Hippocampal formation (tissue), 2 donors: ENCODE results near the gene ZNF254.
"Not testable (repeated sequence)": the region's sequence is repeated elsewhere in the genome, so short reads cannot be mapped to it uniquely, and the experiment has no call there.

Experiments
- DNase-seq, 2 donors: peaks; one replicate each; lab custom pipeline; 2025; lab: John Stamatoyannopoulos, UW

Gene ZNF254

DNA sequence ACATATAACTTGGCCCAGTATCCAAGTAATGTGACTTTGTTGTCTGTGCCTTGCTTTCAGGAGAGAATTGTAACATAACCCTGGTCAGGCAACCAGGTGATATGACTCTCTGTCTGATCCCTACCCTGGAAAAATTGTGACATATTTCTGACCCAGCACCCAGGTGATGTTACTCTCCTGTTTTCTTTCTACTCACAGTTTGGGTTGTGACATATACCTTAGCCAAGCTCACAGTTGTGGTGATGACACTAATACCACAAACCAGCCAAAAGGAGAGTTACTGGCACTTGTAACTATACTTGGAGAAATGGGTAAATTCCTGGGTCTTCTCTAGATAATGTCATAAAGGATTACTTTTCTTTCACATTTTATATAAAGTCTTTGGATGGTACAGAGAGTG lies 14.3 kb upstream of the ZNF254 start:
- no peak for DNase-seq

DNA sequence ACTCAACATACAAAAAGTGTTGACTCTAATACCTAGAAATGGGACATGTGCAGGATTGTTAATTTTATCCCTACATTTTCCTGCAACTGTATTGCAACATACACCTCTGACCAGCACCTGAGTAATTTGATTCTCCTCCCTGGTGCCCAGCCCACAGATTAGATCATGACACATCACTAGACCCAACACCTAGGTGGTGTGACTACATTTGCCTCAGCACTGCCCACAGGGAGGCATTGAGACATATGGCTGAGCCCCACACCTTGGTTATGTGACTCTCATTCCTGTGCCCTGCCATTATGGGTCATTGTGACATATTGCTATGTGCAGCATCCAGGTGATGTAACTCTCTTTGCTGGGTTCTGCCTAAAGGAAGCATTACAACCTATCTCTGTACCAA lies 13.2 kb upstream of the ZNF254 start:
- DNase-seq = no peak

GRCh38 chr19:24074720-24075454 lies 12.1 kb upstream of the ZNF254 start:
- DNase-seq = no peak

- not testable (repeated sequence) for DNase-seq
Observed at GRCh38 chr19:24075530-24075929, 11.5 kb upstream of the ZNF254 start.

DNA sequence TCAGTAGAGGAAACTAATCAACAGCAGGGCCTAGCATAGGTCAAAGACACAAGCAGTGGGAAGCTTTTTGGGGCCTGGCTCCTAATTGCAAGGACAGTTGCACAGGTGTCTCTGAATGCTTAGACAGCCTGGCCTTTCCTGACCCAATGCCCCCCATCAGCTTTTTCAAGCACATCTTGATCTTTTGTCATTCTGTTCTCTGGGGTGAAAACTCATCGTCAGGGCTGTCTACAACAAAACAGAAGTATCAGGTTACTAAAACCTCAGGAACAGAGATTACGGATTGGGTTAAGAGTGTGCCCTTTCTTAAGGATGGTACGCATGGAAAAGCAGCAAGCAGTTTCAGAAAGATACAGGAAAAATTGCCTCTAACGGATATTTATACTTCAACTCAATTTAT lies 8.3 kb upstream of the ZNF254 start:
- no peak for DNase-seq

DNA sequence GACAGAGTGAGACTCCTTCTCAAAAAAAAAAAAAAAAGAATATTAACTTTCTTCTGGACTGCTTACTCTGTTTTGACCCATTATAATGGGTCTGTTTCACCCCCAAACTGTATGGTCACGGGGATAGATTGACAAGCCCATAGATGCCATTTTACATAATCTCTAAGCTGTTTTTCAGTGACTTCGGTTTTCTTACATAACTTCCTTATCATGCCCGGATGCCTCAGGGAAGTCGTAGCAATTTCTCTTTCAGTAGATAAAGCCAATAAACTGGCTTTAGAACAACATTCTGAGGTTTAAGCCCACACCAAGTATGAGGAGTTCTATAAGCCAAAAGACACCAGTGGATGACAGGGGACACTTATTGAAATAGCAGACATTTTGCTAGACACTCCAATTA lies 5.9 kb upstream of the ZNF254 start:
- DNase-seq = no peak

GRCh38 chr19:24098359-24098758 lies 11.4 kb downstream of the ZNF254 start:
- DNase-seq = no peak

GRCh38 chr19:24099829-24100228 lies 12.8 kb downstream of the ZNF254 start:
- no peak for DNase-seq

GRCh38 chr19:24100597-24100996 lies 13.6 kb downstream of the ZNF254 start:
- DNase-seq = not testable (repeated sequence)

DNA sequence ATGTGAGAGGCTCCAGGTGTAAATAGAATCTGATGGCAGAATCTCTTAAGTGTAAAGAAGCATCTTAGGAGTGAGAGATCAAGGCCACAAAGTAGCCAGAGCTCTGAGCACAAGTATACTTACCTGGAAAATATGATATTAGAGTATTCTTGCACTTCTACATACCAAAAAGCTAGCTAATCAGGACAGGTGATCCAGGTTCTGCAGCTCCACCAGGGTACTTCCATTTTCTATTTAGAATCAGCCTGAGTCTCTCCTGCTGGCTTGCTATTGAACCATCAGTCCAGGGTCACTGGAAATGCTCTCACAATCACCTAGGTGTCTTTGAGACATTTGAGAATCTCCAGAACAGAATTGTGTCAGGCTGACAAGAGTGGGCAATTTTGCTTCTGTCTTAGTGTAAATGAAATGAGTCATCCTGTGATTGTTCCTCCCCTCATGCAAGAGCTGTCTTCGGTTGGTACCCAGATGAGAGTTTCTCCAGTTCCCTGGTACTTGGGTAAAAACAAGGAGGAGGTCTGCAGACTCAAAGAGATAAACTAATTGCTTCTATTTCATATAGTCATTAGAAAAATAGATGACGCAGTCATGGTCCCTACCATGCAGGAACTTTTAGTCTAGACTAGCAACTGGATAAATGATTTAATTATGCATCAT lies 14.6 kb downstream of the ZNF254 start:
- no peak for DNase-seq

DNA sequence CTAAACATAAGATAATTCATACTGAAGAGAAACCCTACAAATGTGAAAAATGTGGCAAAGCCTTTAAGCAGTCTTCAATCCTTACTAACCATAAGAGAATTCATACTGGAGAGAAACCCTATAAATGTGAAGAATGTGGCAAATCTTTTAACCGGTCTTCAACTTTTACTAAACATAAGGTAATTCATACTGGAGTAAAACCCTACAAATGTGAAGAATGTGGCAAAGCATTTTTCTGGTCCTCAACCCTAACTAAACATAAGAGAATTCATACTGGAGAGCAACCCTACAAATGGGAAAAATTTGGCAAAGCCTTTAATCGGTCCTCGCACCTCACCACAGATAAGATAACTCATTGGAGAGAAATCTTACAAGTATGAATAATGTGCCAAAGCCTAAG lies 40.6 kb downstream of the ZNF254 start:
- DNase-seq = no peak

GRCh38 chr19:24140099-24140498 lies 53.1 kb downstream of the ZNF254 start:
- no peak for DNase-seq

DNA sequence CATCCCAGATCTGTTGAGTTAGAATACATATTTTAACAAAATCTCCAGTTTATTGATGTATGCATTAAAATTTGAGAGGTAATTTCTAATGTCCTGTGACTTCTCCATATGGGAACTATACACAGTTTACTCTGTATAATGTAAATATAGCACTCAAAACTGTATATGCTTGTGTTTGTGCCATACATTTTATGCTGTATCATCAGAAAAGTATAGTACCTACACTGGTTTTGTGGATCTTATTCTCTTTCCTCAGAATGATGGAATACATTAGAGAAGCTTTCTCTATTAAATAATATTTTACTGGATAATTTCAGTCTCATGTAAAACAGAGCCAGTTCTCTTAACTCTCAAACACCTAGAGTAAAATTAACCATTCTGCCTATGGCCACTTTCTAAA lies 53.6 kb downstream of the ZNF254 start:
- DNase-seq = no peak

- no peak for DNase-seq
Observed at GRCh38 chr19:24141612-24142011, 54.6 kb downstream of the ZNF254 start.

DNA sequence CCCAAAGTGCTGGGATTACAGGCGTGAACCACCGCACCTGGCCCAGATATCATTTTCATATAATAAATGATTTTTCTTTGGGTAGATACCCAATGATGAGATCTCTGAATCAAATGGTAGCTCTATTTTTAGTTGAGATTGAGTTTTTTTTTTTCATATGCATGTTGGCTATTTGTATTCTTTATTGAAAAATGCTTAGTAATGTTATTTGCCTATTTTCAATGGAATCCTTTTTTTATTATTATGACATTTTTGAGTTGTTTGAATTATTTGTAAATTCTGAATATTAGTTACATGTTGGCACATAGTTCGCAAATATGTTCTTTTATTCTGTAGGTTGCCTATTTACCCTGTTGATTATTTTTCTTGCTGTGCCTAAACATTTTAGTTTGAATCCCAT lies 55.8 kb downstream of the ZNF254 start:
- DNase-seq = no peak

DNA sequence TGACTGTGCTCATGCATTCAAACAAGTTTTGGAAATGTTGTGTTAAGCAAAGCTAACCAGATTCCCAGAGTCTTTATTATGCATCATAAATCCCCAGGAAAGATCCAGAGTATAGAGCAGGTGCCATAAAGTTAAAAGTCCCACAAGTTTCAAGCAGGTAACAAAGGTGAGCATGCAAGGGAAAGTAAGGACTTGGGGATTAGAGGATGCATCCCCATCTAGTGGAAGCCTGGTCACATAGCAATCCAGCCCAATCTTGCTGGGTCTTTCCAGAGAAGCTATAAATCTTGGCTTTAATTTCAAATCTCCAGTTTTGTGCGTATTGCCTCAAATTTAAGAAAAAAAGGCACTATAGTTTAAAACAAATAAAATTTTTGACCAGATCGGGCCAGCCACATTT lies 72.7 kb downstream of the ZNF254 start:
- no peak for DNase-seq

DNA sequence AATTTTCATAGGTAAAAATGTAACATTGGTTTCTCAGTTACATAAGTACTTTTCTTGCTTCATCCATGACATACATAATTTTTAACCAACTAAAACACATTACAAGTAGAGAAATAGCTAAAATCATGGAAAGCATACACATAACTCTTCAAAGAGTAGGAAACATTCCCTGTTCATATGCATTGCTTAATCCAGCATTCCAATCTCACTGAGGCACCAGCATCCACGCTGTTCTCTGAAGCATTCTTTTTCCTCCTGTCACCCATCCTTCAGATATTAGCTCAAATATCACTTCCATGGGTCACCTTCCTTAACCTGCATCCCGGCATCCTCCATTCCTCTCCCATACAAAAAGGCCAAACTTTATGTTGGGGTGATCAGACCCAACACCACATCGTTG lies 79.1 kb downstream of the ZNF254 start:
- no peak for DNase-seq

GRCh38 chr19:24173882-24174281 lies 86.9 kb downstream of the ZNF254 start:
- no peak for DNase-seq

DNA sequence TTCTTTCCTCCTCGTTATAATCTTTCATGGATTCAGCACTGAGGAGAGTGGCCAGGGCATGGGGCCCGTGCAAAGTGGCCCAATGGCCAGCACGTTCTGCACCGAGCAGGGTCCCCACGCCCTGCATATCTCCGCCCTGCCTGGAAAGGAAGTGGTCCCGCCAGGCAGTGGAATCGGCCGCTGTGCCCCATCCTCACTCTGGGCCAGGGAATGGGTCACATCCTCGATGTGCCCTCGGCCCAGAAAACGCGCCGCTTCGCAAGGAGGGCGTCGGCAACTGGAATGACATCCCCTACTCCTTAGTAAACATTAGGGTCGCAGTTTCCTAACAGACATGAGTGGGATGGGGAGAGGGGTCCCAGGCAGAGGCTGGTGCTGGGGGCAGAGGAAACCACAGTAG lies 90.7 kb downstream of the ZNF254 start:
- DNase-seq = no peak

- no peak for DNase-seq
Observed at GRCh38 chr19:24178207-24178606, 91.2 kb downstream of the ZNF254 start.
